PC-3 (cell line): ENCODE measurements around the gene HAPLN3.

ENCODE experiments used
- EZH2 ChIP-seq: fragments of 300-600 bp; sonication (generic); IDR thresholded peaks from one replicate; pipeline ENCODE4 v1.6.1; 2017; ENCODE audit warnings: antibody characterized with exemption, mild to moderate bottlenecking, low read length; ENCODE audit not compliant: unreplicated experiment
- EZH2phosphoT487 ChIP-seq: fragments of 300-600 bp; sonication (generic); IDR thresholded peaks from 2 replicates; pipeline ENCODE4 v1.6.1; 2018; ENCODE audit warnings: mild to moderate bottlenecking, antibody characterized with exemption, low read length, borderline replicate concordance
- TF ChIP-seq, protein P1 (sequence below): fragments of 300-600 bp; sonication (generic); conservative IDR thresholded peaks from 2 replicates; pipeline ENCODE4 v1.5.1; 2017; ENCODE audit warnings: antibody characterized with exemption, low read depth, mild to moderate bottlenecking, low read length

DNA sequence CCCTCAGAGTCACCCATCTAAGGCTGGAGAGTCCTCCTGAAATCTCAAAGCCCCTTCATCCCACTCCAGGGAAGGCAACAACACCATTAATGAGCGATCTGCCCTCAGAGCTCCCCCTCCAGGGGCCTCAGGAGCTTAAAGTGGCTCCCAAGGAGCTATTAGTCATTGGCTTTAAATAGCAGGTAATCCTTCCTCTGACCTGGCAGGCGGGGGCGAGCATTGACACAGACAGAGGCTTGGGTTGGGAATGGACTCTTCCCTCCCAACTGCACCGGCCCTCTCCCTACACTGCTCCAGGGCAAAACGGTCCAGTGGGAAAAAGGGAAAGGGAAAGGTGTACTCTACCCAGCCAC, 16.4 kb upstream of the HAPLN3 start:
- TF ChIP-seq, protein P1, sequence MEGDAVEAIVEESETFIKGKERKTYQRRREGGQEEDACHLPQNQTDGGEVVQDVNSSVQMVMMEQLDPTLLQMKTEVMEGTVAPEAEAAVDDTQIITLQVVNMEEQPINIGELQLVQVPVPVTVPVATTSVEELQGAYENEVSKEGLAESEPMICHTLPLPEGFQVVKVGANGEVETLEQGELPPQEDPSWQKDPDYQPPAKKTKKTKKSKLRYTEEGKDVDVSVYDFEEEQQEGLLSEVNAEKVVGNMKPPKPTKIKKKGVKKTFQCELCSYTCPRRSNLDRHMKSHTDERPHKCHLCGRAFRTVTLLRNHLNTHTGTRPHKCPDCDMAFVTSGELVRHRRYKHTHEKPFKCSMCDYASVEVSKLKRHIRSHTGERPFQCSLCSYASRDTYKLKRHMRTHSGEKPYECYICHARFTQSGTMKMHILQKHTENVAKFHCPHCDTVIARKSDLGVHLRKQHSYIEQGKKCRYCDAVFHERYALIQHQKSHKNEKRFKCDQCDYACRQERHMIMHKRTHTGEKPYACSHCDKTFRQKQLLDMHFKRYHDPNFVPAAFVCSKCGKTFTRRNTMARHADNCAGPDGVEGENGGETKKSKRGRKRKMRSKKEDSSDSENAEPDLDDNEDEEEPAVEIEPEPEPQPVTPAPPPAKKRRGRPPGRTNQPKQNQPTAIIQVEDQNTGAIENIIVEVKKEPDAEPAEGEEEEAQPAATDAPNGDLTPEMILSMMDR = no peak; the same call in 1 of the 2 replicates
- TF ChIP-seq EZH2phosphoT487 = no peak
- TF ChIP-seq EZH2 = no peak
